PC-3 (cell line): ENCODE measurements around the gene CEBPG. TPM values are rescaled to one million over a fixed set of nuclear protein-coding genes. Genes with fewer than 3 reads are reported as not detected.

Experiments
- ATAC-seq: fragments of 200-7000 bp; cut with Tn5 transposase; 2 replicates; pipeline ENCODE4 v1.9.1; 2020; ENCODE audit warnings: mild to moderate bottlenecking, moderate library complexity
- Bru-seq: library from RNA; stranded (reverse); fragments of 400-500 nt; gene quantifications from one replicate; lab custom pipeline; 2021; lab: Mats Ljungman, UMichigan
- BruChase-seq, 2 experiments: library from RNA; stranded (reverse); fragments of 400-500 nt; gene quantifications; one replicate each; lab custom pipeline; 2021; lab: Mats Ljungman, UMichigan
- BruUV-seq: library from RNA; stranded (reverse); fragments of 400-500 nt; replicated peaks from 2 replicates; lab custom pipeline; 2021; lab: Mats Ljungman, UMichigan
- CTCF ChIA-PET: fragments of 300-600 bp; sonication (Branson Sonifier 250); formaldehyde crosslinking; loops from one replicate; lab custom pipeline; 2022; ENCODE audit warnings: antibody characterized with exemption; lab: Charles Lee
- POLR2A ChIA-PET: fragments of 300-600 bp; sonication (Branson Sonifier 250); formaldehyde crosslinking; loops from one replicate; lab custom pipeline; 2022; ENCODE audit warnings: antibody characterized with exemption; ENCODE audit not compliant: unreplicated experiment; lab: Charles Lee
- DNase-seq: peaks from one replicate; pipeline ENCODE4 v3.0.0-alpha.2; 2015
- H2AFZ ChIP-seq: fragments of 300-600 bp; sonication (generic); 2 replicates; pipeline ENCODE4 v1.6.0; 2016; ENCODE audit warnings: antibody characterized with exemption, low read length
- H3F3A ChIP-seq: fragments of 300-600 bp; sonication (generic); one replicate; pipeline ENCODE4 v1.6.0; 2017; ENCODE audit warnings: antibody characterized with exemption, low read length, control low read depth, mild to moderate bottlenecking; ENCODE audit not compliant: unreplicated experiment
- H3K27ac ChIP-seq: fragments of 300-600 bp; sonication (generic); 2 replicates; pipeline ENCODE4 v1.5.1; 2016; ENCODE audit warnings: mild to moderate bottlenecking, low read length
- H3K27me3 ChIP-seq: fragments of 300-600 bp; sonication (generic); 2 replicates; pipeline ENCODE4 v1.6.1; 2016; ENCODE audit warnings: low read length, mixed read lengths
- H3K36me3 ChIP-seq: fragments of 300-600 bp; sonication (generic); 2 replicates; pipeline ENCODE4 v1.6.1; 2016; ENCODE audit warnings: low read depth, mixed run types, low read length, mixed read lengths
- H3K4me1 ChIP-seq: fragments of 300-600 bp; sonication (generic); 2 replicates; pipeline ENCODE4 v1.5.1; 2016; ENCODE audit warnings: low read length; ENCODE audit not compliant: insufficient read depth
- H3K4me2 ChIP-seq: fragments of 300-600 bp; sonication (generic); 2 replicates; pipeline ENCODE4 v1.6.0; 2016; ENCODE audit warnings: low read length
- H3K4me3 ChIP-seq: fragments of 300-600 bp; sonication (generic); 2 replicates; pipeline ENCODE4 v1.5.1; 2016; ENCODE audit warnings: mild to moderate bottlenecking, low read length, mixed read lengths
- H3K79me2 ChIP-seq: fragments of 300-600 bp; sonication (generic); 2 replicates; pipeline ENCODE4 v1.6.1; 2017; ENCODE audit warnings: low read length, mixed read lengths
- H3K9ac ChIP-seq: fragments of 300-600 bp; sonication (generic); 2 replicates; pipeline ENCODE4 v1.6.0; 2016; ENCODE audit warnings: mild to moderate bottlenecking, low read length
- H3K9me2 ChIP-seq: fragments of 300-600 bp; sonication (generic); replicated peaks from 2 replicates; pipeline ENCODE4 v1.6.1; 2016; ENCODE audit warnings: mixed run types, low read length, mixed read lengths
- H3K9me3 ChIP-seq: fragments of 300-600 bp; sonication (generic); 2 replicates; pipeline ENCODE4 v1.6.1; 2016; ENCODE audit warnings: low read length, mixed read lengths
- H4K20me1 ChIP-seq: fragments of 300-600 bp; sonication (generic); 2 replicates; pipeline ENCODE4 v1.6.1; 2016; ENCODE audit warnings: low read length, mixed read lengths
- EZH2 ChIP-seq: fragments of 300-600 bp; sonication (generic); IDR thresholded peaks from one replicate; pipeline ENCODE4 v1.6.1; 2017; ENCODE audit warnings: antibody characterized with exemption, mild to moderate bottlenecking, low read length; ENCODE audit not compliant: unreplicated experiment
- EZH2phosphoT487 ChIP-seq: fragments of 300-600 bp; sonication (generic); IDR thresholded peaks from 2 replicates; pipeline ENCODE4 v1.6.1; 2018; ENCODE audit warnings: mild to moderate bottlenecking, antibody characterized with exemption, low read length, borderline replicate concordance
- intact Hi-C: fragments of 100-400 bp; cut with micrococcal nuclease; formaldehyde crosslinking; loops from 2 replicates; pipeline ENCODE4 v1.9.0; 2023
- long read RNA-seq: library from polyadenylated mRNA; unstranded; transcript quantifications from one replicate; pipeline ENCODE4 v2.0.0, GENCODE V29; 2021; ENCODE audit not compliant: unreplicated experiment
- total RNA-seq: library from RNA; depleted of rRNA; stranded (reverse); fragments of >200 nt; gene quantifications from 2 replicates; pipeline ENCODE4 v1.2.3, GENCODE V29; 2014; rRNA removed
- TF ChIP-seq, protein P1 (sequence below): fragments of 300-600 bp; sonication (generic); conservative IDR thresholded peaks from 2 replicates; pipeline ENCODE4 v1.5.1; 2017; ENCODE audit warnings: antibody characterized with exemption, low read depth, mild to moderate bottlenecking, low read length

Gene CEBPG
- total RNA-seq = 19.5 and 24.6 TPM in 2 replicates
- Bru-seq, nascent RNA = percentile 96 among the genes with signal in this experiment
- BruChase-seq, experiment 1, labeled RNA remaining after a 6-hour chase = percentile 98 among the genes with signal in this experiment
- BruChase-seq, experiment 2, labeled RNA remaining after a 2-hour chase = percentile 98 among the genes with signal in this experiment
- long read RNA-seq, full-length matches to known transcripts = 173 of 198 reads
- long read RNA-seq, partial matches to known transcripts = 14 of 198 reads
- long read RNA-seq, other reads (novel, unspliced or antisense) = 11 of 198 reads

DNA sequence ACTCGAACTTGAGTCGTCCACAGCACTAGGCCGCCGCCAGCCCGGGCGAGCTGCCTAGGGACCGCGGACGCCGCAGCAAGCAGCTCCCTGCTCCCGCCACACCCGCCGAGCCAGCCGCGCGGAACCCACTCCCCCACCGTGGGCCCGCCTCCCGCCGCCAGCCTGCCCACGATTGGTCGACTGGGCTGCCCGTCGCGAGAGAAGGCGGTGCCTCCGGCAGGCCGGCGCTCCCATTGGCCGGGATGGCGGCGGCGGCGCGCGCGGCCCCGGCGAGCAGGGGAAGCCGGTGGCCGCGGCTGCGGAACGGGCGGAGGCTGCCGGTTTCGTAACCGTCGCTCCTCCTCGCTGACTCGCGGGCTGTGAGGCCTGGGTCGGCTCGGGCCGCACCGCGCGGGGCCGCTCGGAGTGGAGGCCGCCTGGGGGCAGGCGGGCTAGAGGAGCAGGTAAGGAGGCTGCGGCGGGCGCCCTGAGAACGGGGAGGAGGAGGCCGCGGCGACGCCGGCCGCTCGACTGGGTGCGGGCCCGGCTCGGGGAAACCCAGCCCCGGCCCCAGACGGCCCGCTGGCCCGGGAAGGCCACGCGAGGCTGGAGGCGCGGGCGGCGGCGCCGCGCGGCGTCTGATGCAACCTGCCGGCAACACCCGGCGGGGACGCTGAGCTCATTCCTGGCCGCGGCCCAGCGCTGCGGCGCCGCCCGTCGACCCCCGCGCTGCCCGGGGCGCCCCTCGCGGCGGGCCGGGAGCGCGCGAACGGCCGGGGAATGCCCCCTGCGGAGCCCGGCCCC, at the start of gene CEBPG:
CEBPG (plus strand) TSS at position 257 of the 783 bp plus-strand sequence. CDS start 5,531 bp downstream, outside the sequence.
- peaks cover 30% of the 10 kb centered on the region for H3K4me1 ChIP-seq
- ChIA-PET POLR2A (interaction anchor here (0.6 to 0.7 kb wide), 4 partner anchors 33 to 675 kb away, joined by 3 to 4 read pairs (median 4); no protein-coding TSS in a partner anchor), CTCF (interaction anchor here (0.6 kb wide), 2 partner anchors 12 to 137 kb away, joined by 4 to 5 read pairs; no protein-coding TSS in a partner anchor)
- H3K9me3 ChIP-seq = no peaks in the 10 kb centered on the region
- no peaks in the 10 kb centered on the region for H3F3A ChIP-seq
- H3K9ac ChIP-seq = peak within 1 kb of the TSS; percentile 92
- H4K20me1 ChIP-seq = peaks cover 45% of the 10 kb centered on the region
- H3K36me3 ChIP-seq = no peaks in the 10 kb centered on the region
- no peak for TF ChIP-seq EZH2phosphoT487
- no peak for TF ChIP-seq EZH2
- TF ChIP-seq, protein P1, sequence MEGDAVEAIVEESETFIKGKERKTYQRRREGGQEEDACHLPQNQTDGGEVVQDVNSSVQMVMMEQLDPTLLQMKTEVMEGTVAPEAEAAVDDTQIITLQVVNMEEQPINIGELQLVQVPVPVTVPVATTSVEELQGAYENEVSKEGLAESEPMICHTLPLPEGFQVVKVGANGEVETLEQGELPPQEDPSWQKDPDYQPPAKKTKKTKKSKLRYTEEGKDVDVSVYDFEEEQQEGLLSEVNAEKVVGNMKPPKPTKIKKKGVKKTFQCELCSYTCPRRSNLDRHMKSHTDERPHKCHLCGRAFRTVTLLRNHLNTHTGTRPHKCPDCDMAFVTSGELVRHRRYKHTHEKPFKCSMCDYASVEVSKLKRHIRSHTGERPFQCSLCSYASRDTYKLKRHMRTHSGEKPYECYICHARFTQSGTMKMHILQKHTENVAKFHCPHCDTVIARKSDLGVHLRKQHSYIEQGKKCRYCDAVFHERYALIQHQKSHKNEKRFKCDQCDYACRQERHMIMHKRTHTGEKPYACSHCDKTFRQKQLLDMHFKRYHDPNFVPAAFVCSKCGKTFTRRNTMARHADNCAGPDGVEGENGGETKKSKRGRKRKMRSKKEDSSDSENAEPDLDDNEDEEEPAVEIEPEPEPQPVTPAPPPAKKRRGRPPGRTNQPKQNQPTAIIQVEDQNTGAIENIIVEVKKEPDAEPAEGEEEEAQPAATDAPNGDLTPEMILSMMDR = no peak
- H2AFZ ChIP-seq = peak within 1 kb of the TSS; percentile 97
- H3K4me3 ChIP-seq = peak within 1 kb of the TSS; percentile 95
- H3K27me3 ChIP-seq = no peaks in the 10 kb centered on the region
- intact Hi-C loops = no loop called here
- no TSS peak for BruUV-seq
- peak within 1 kb of the TSS; percentile 93 for H3K4me2 ChIP-seq
- no peaks in the 10 kb centered on the region for H3K9me2 ChIP-seq
- H3K27ac ChIP-seq = peak within 1 kb of the TSS; percentile 64
- DNase-seq = peak; percentile 83
- peak; percentile 94 for ATAC-seq
- H3K79me2 ChIP-seq = peaks cover 46% of the 10 kb centered on the region

- H3K4me3 ChIP-seq = no peak overlapping the region
- no peak overlapping the region for H3K9ac ChIP-seq
- no peaks in the 10 kb centered on the region for H3K27me3 ChIP-seq
- no peak overlapping the region for H3K4me2 ChIP-seq
- no peaks in the 10 kb centered on the region for H3K9me3 ChIP-seq
- TF ChIP-seq EZH2 (no peak), EZH2phosphoT487 (no peak)
- TF ChIP-seq, protein P1 = no peak
- ATAC-seq (no peak), DNase-seq (no peak)
- no peak overlapping the region for H3K27ac ChIP-seq
- H4K20me1 ChIP-seq = no peaks in the 10 kb centered on the region
- H3K4me1 ChIP-seq = no peaks in the 10 kb centered on the region
- H3K9me2 ChIP-seq = no peaks in the 10 kb centered on the region
- no peak overlapping the region for H2AFZ ChIP-seq
- BruUV-seq = no TSS peak
- no peaks in the 10 kb centered on the region for H3F3A ChIP-seq
- intact Hi-C loops = no loop called here
- H3K79me2 ChIP-seq = no peaks in the 10 kb centered on the region
- POLR2A ChIA-PET = no interaction called here
- CTCF ChIA-PET = no interaction called here
- no peaks in the 10 kb centered on the region for H3K36me3 ChIP-seq
Measured at GRCh38 chr19:33324628-33325027, 48.9 kb upstream of the CEBPG start.
